OCI-LY1 (cell line): ENCODE measurements around the gene CPEB2.

Experiments
- H2AFZ ChIP-seq: fragments of 200-600 bp; sonication (generic), shearing (Covaris generic); 2 replicates; pipeline ENCODE4 v1.6.0; 2014; ENCODE audit warnings: antibody characterized with exemption, mild to moderate bottlenecking, low read length
- H3F3A ChIP-seq: fragments of 200-600 bp; sonication (generic), shearing (Covaris generic); 2 replicates; pipeline ENCODE4 v1.6.0; 2014; ENCODE audit warnings: mild to moderate bottlenecking, antibody characterized with exemption, low read length, moderate library complexity; ENCODE audit not compliant: insufficient read depth
- H3K27ac ChIP-seq: fragments of 200-600 bp; sonication (generic); 2 replicates; pipeline ENCODE4 v1.5.1; 2014; ENCODE audit warnings: low read length, mixed run types, mild to moderate bottlenecking, low read depth; ENCODE audit not compliant: poor library complexity, severe bottlenecking
- H3K27me3 ChIP-seq: fragments of 200-600 bp; sonication (generic); 2 replicates; pipeline ENCODE4 v1.6.0; 2014; ENCODE audit warnings: antibody characterized with exemption, mild to moderate bottlenecking, low read length, moderate library complexity; ENCODE audit not compliant: insufficient read depth
- H3K36me3 ChIP-seq: fragments of 200-600 bp; sonication (generic); 2 replicates; pipeline ENCODE4 v1.6.1; 2014; ENCODE audit warnings: mild to moderate bottlenecking, antibody characterized with exemption, low read length, moderate library complexity, mixed read lengths; ENCODE audit not compliant: insufficient read depth
- H3K4me1 ChIP-seq: fragments of 200-600 bp; sonication (generic); 2 replicates; pipeline ENCODE4 v1.5.1; 2014; ENCODE audit warnings: mild to moderate bottlenecking, low read length, moderate library complexity; ENCODE audit not compliant: insufficient read depth, severe bottlenecking
- H3K4me2 ChIP-seq: fragments of 200-600 bp; sonication (generic), shearing (Covaris generic); 2 replicates; pipeline ENCODE4 v1.6.1; 2014; ENCODE audit warnings: low read length
- H3K4me3 ChIP-seq: fragments of 200-600 bp; sonication (generic); 2 replicates; pipeline ENCODE4 v1.5.1; 2014; ENCODE audit warnings: low read length, low read depth, mild to moderate bottlenecking, mixed read lengths; ENCODE audit not compliant: poor library complexity, severe bottlenecking
- H3K79me2 ChIP-seq: fragments of 200-600 bp; shearing (Covaris generic); 2 replicates; pipeline ENCODE4 v1.6.1; 2016; ENCODE audit warnings: mixed run types, low read length, mixed read lengths; ENCODE audit not compliant: insufficient read depth
- H3K9ac ChIP-seq: fragments of 200-600 bp; sonication (generic), shearing (Covaris generic); 2 replicates; pipeline ENCODE4 v1.6.1; 2014; ENCODE audit warnings: mild to moderate bottlenecking, low read length, mixed read lengths
- H3K9me2 ChIP-seq: fragments of 200-600 bp; sonication (generic), shearing (Covaris generic); 2 replicates; pipeline ENCODE4 v1.6.1; 2014; ENCODE audit warnings: low read depth, mild to moderate bottlenecking, low read length, mixed read lengths
- H3K9me3 ChIP-seq: fragments of 200-600 bp; shearing (Covaris generic); 2 replicates; pipeline ENCODE4 v1.6.1; 2014; ENCODE audit warnings: low read length, mixed read lengths
- H4K20me1 ChIP-seq: fragments of 200-600 bp; sonication (generic), shearing (Covaris generic); 2 replicates; pipeline ENCODE4 v1.6.0; 2016; ENCODE audit warnings: mild to moderate bottlenecking, low read length; ENCODE audit not compliant: insufficient read depth
- EZH2 ChIP-seq: fragments of 200-600 bp; sonication (generic), shearing (Covaris generic); IDR thresholded peaks from 2 replicates; pipeline ENCODE4 v1.8.0; 2017; ENCODE audit warnings: borderline replicate concordance, mixed run types, mild to moderate bottlenecking, antibody characterized with exemption, low read length, moderate library complexity, mixed read lengths
- TF ChIP-seq, protein P1 (sequence below): fragments of 200-600 bp; sonication (generic), shearing (Covaris generic); IDR thresholded peaks from 2 replicates; pipeline ENCODE4 v1.5.1; 2017; ENCODE audit warnings: mild to moderate bottlenecking, antibody characterized with exemption, low read length, moderate library complexity, mixed read lengths

Gene CPEB2

DNA sequence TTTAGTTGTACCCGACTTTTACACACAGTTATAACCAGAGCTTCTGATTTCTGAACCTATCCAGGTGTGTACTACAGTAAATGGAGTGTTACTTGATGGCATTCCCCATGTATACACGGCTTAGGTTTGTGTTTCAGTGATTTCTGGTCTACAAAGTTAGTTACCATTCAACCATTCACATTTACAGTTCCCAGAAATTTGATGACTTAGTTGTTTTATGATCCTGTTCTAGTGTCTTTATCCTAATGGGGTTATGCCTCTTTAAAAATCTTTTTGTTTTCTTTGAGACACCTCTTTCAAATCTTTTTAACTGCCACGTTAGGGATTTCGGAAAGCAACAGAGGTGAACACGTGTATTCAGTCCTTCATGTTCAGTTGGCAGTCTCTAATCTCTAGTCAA, 23.4 kb downstream of the CPEB2 start:
- Histone ChIP-seq H3K9ac (no peak overlapping the region), H3K4me2 (no peak overlapping the region), H2AFZ (no peak overlapping the region), H3K27me3 (no peaks in the 10 kb centered on the region), H3K27ac (no peak overlapping the region), H4K20me1 (no peaks in the 10 kb centered on the region), H3F3A (no peaks in the 10 kb centered on the region), H3K4me3 (no peak overlapping the region), H3K4me1 (peaks cover 8% of the 10 kb centered on the region), H3K79me2 (no peaks in the 10 kb centered on the region), H3K9me2 (no peaks in the 10 kb centered on the region), H3K36me3 (no peaks in the 10 kb centered on the region), H3K9me3 (no peaks in the 10 kb centered on the region)
- TF ChIP-seq EZH2, result no peak
- TF ChIP-seq, protein P1, sequence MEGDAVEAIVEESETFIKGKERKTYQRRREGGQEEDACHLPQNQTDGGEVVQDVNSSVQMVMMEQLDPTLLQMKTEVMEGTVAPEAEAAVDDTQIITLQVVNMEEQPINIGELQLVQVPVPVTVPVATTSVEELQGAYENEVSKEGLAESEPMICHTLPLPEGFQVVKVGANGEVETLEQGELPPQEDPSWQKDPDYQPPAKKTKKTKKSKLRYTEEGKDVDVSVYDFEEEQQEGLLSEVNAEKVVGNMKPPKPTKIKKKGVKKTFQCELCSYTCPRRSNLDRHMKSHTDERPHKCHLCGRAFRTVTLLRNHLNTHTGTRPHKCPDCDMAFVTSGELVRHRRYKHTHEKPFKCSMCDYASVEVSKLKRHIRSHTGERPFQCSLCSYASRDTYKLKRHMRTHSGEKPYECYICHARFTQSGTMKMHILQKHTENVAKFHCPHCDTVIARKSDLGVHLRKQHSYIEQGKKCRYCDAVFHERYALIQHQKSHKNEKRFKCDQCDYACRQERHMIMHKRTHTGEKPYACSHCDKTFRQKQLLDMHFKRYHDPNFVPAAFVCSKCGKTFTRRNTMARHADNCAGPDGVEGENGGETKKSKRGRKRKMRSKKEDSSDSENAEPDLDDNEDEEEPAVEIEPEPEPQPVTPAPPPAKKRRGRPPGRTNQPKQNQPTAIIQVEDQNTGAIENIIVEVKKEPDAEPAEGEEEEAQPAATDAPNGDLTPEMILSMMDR, result no peak

DNA sequence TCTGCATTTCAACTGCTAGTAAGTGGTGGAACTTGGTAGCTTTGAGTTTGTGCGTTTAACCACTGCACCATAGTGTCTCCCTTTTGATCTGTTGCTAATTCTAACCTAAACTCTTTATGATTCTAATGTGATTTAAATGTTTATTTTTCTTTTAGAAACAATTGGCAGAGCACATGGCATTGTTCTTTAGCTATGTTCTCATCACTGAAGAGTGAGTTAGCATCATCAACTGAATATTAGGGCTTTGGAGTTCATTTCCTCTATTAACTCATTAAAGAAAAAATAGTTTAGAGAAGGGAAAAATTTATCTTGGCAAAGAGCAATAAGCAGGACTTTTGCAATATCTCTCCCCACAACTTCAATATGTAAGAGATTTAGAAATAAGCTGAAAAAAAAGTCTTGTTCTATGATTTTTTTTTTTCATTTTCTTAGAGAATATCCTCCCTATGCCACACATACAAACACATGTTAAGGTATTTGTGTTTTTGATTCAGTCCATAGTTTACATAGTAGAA, 25.7 kb downstream of the CPEB2 start:
- H3K4me2 ChIP-seq, result no peak overlapping the region
- no peaks in the 10 kb centered on the region for H3K4me1 ChIP-seq
- H2AFZ ChIP-seq, result no peak overlapping the region
- no peak overlapping the region for H3K9ac ChIP-seq
- H3K4me3 ChIP-seq, result no peak overlapping the region
- no peaks in the 10 kb centered on the region for H3K36me3 ChIP-seq
- no peaks in the 10 kb centered on the region for H3F3A ChIP-seq
- no peaks in the 10 kb centered on the region for H3K9me2 ChIP-seq
- H3K9me3 ChIP-seq, result no peaks in the 10 kb centered on the region
- H3K79me2 ChIP-seq, result no peaks in the 10 kb centered on the region
- H4K20me1 ChIP-seq, result no peaks in the 10 kb centered on the region
- TF ChIP-seq, protein P1, result no peak
- TF ChIP-seq EZH2, result no peak
- H3K27me3 ChIP-seq, result no peaks in the 10 kb centered on the region
- no peak overlapping the region for H3K27ac ChIP-seq

GRCh38 chr4:15031197-15031596, 28.9 kb downstream of the CPEB2 start:
- Histone ChIP-seq H3K27ac (no peak overlapping the region), H3F3A (no peaks in the 10 kb centered on the region), H3K9me2 (no peaks in the 10 kb centered on the region), H3K9ac (no peak overlapping the region), H2AFZ (no peak overlapping the region), H3K27me3 (no peaks in the 10 kb centered on the region), H3K36me3 (no peaks in the 10 kb centered on the region), H3K4me3 (no peak overlapping the region), H4K20me1 (no peaks in the 10 kb centered on the region), H3K9me3 (no peaks in the 10 kb centered on the region), H3K4me2 (no peak overlapping the region), H3K4me1 (no peaks in the 10 kb centered on the region), H3K79me2 (no peaks in the 10 kb centered on the region)
- TF ChIP-seq, protein P1, result no peak
- no peak for TF ChIP-seq EZH2
